ENCODE measurements around the gene OR5A1.

Gene OR5A1

DNA sequence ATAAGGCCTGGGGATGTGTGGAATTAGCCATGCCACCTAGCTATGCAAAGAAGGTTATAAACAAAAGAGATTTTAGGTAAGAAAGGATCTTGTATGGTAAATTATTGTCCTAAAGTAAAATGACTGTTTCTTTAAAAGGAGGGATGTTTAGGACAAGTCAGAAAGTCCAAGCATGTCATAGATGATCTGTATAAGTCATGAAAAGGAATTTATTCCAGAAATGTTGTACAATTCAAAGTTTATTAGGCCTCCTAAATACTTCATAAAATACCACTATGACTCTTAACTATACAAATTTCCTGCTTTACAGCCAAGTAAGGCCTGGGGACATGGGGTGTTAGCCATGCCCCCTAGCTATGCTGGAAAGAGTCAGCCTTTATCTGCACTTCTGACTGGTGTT, 32.7 kb upstream of the OR5A1 start:
- Histone ChIP-seq H3K9me2 (replicated peaks; ENCODE audit: control insufficient read depth, low read length) (no peaks in the 10 kb centered on the region), H3K4me3 (ENCODE audit: low read length) (no peak overlapping the region), H3F3A (ENCODE audit: control insufficient read depth, insufficient read depth) (no peaks in the 10 kb centered on the region), H3K9me3 (ENCODE audit: control insufficient read depth, insufficient read depth, low read length) (peaks cover 9% of the 10 kb centered on the region; the same call in 1 of the 2 replicates), H3K4me1 (ENCODE audit: control insufficient read depth, low read length) (no peaks in the 10 kb centered on the region), H3K4me2 (ENCODE audit: low read length) (no peak overlapping the region), H3K27ac (ENCODE audit: low read depth, low read length) (no peak overlapping the region), H3K79me2 (ENCODE audit: control insufficient read depth, low read length) (no peaks in the 10 kb centered on the region), H3K36me3 (ENCODE audit: control insufficient read depth, low read length) (no peaks in the 10 kb centered on the region), H4K20me1 (ENCODE audit: control insufficient read depth, insufficient read depth, low read depth, low read length) (no peaks in the 10 kb centered on the region), H3K27me3 (ENCODE audit: control insufficient read depth, low read length) (no peaks in the 10 kb centered on the region)
- TF ChIP-seq EZH2phosphoT487 (IDR thresholded peaks at IDR 0.05; ENCODE audit: borderline replicate concordance, low read length), result no peak
- TF ChIP-seq, protein P1, sequence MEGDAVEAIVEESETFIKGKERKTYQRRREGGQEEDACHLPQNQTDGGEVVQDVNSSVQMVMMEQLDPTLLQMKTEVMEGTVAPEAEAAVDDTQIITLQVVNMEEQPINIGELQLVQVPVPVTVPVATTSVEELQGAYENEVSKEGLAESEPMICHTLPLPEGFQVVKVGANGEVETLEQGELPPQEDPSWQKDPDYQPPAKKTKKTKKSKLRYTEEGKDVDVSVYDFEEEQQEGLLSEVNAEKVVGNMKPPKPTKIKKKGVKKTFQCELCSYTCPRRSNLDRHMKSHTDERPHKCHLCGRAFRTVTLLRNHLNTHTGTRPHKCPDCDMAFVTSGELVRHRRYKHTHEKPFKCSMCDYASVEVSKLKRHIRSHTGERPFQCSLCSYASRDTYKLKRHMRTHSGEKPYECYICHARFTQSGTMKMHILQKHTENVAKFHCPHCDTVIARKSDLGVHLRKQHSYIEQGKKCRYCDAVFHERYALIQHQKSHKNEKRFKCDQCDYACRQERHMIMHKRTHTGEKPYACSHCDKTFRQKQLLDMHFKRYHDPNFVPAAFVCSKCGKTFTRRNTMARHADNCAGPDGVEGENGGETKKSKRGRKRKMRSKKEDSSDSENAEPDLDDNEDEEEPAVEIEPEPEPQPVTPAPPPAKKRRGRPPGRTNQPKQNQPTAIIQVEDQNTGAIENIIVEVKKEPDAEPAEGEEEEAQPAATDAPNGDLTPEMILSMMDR (IDR thresholded peaks at IDR 0.05; ENCODE audit: low read depth, low read length, poor library complexity, severe bottlenecking), result no peak

DNA sequence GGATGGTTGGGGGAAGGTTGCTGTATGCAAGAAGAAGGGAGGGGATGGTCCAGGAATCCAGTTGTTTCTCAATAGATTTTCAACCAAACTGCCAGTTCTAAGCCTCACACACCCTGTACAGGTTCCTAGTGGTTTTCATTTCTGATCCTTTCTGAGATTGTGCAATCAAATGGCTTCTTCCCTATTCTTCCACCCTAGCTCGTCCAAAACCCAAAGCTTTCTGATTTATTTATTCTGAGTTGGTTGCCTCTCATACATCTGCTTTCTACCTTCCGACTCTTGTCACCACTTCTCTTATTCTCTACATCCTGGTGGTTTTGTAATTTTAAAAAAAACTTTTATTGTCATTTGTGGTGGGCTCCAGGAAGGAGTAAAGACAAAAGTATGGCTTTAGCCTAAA, 22.6 kb upstream of the OR5A1 start:
- TF ChIP-seq, protein P1 (IDR thresholded peaks at IDR 0.05; ENCODE audit: low read depth, low read length, poor library complexity, severe bottlenecking), result no peak
- no peak for TF ChIP-seq EZH2phosphoT487 (IDR thresholded peaks at IDR 0.05; ENCODE audit: borderline replicate concordance, low read length)
- no peaks in the 10 kb centered on the region for H3F3A ChIP-seq (ENCODE audit: control insufficient read depth, insufficient read depth)
- H3K4me3 ChIP-seq (ENCODE audit: low read length), result no peak overlapping the region
- no peaks in the 10 kb centered on the region for H3K79me2 ChIP-seq (ENCODE audit: control insufficient read depth, low read length)
- H3K27ac ChIP-seq (ENCODE audit: low read depth, low read length), result no peak overlapping the region
- peaks cover 7% of the 10 kb centered on the region; the same call in 1 of the 2 replicates for H3K9me3 ChIP-seq (ENCODE audit: control insufficient read depth, insufficient read depth, low read length)
- no peaks in the 10 kb centered on the region for H4K20me1 ChIP-seq (ENCODE audit: control insufficient read depth, insufficient read depth, low read depth, low read length)
- H3K4me2 ChIP-seq (ENCODE audit: low read length), result no peak overlapping the region
- H3K36me3 ChIP-seq (ENCODE audit: control insufficient read depth, low read length), result no peaks in the 10 kb centered on the region
- H3K9me2 ChIP-seq (replicated peaks; ENCODE audit: control insufficient read depth, low read length), result no peaks in the 10 kb centered on the region
- H3K27me3 ChIP-seq (ENCODE audit: control insufficient read depth, low read length), result peaks cover 13% of the 10 kb centered on the region; the same call in 1 of the 2 replicates
- H3K4me1 ChIP-seq (ENCODE audit: control insufficient read depth, low read length), result peaks cover 5% of the 10 kb centered on the region; the same call in 1 of the 2 replicates

DNA sequence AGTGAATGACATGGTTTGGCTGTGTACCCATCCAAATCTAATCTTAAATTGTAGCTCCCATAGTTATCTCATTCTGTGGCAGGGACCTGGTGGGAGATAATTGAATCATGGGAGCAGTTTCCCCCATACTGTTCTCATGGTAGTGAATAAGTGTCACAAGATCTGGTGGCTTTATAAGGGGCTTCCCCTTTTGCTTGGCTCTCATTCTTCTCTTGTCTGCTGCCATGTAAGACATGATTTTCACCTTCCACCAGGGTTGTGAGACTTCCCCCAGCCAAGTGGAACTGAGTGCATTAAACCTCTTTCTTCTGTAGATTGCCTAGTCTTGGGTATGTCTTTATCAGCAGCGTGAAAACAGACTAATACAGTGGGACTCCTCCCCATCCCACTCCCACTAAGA, 21.2 kb upstream of the OR5A1 start:
- Histone ChIP-seq H3K9me2 (replicated peaks; ENCODE audit: control insufficient read depth, low read length) (no peaks in the 10 kb centered on the region), H3K27me3 (ENCODE audit: control insufficient read depth, low read length) (peaks cover 13% of the 10 kb centered on the region; the same call in 1 of the 2 replicates), H3F3A (ENCODE audit: control insufficient read depth, insufficient read depth) (no peaks in the 10 kb centered on the region), H3K9me3 (ENCODE audit: control insufficient read depth, insufficient read depth, low read length) (peaks cover 3% of the 10 kb centered on the region; the same call in 1 of the 2 replicates), H3K4me2 (ENCODE audit: low read length) (no peak overlapping the region), H3K79me2 (ENCODE audit: control insufficient read depth, low read length) (no peaks in the 10 kb centered on the region), H3K27ac (ENCODE audit: low read depth, low read length) (no peak overlapping the region), H4K20me1 (ENCODE audit: control insufficient read depth, insufficient read depth, low read depth, low read length) (no peaks in the 10 kb centered on the region), H3K4me1 (ENCODE audit: control insufficient read depth, low read length) (peaks cover 5% of the 10 kb centered on the region; the same call in 1 of the 2 replicates), H3K4me3 (ENCODE audit: low read length) (no peak overlapping the region), H3K36me3 (ENCODE audit: control insufficient read depth, low read length) (no peaks in the 10 kb centered on the region)
- TF ChIP-seq, protein P1 (IDR thresholded peaks at IDR 0.05; ENCODE audit: low read depth, low read length, poor library complexity, severe bottlenecking), result no peak
- TF ChIP-seq EZH2phosphoT487 (IDR thresholded peaks at IDR 0.05; ENCODE audit: borderline replicate concordance, low read length), result no peak
